Lower leg skin (tissue), 3 donors: Measurements from ENCODE around the gene C11orf24.

ENCODE experiments used
- CTCF ChIP-seq, 3 donors: fragments of 450-650 bp; IDR thresholded peaks; one replicate each; pipeline ENCODE4 v1.5.1; 2016; ENCODE audit warnings: antibody characterized with exemption in 3 of 3, mild to moderate bottlenecking in 3 of 3, moderate library complexity in 2 of 3
- POLR2A ChIP-seq, 2 donors: fragments of 450-650 bp; IDR thresholded peaks; one replicate each; pipeline ENCODE4 v1.6.1; 2016 to 2017; ENCODE audit warnings: antibody characterized with exemption in 2 of 2, mild to moderate bottlenecking in 1 of 2, moderate library complexity in 1 of 2

GRCh38 chr11:68312117-68312779 is 40.5 kb upstream of the C11orf24 start, which contains the start of gene LRP5:
- TF ChIP-seq CTCF (IDR thresholded peaks at IDR 0.05) (no peak), POLR2A (IDR thresholded peaks at IDR 0.05) (no peak)
